ENCODE results near the gene SORCS2.

The SORCS2 gene

GRCh38 chr4:7158081-7158750, 34.1 kb upstream of the SORCS2 start:
- H3K9me3 ChIP-seq (ENCODE audit: control insufficient read depth, insufficient read depth, low read length): no peaks in the 10 kb centered on the region
- no peaks in the 10 kb centered on the region for H3K36me3 ChIP-seq (ENCODE audit: control insufficient read depth, low read length)
- H3K27ac ChIP-seq (ENCODE audit: low read depth, low read length): no peak overlapping the region
- H3K4me1 ChIP-seq (ENCODE audit: control insufficient read depth, low read length): no peaks in the 10 kb centered on the region
- no peaks in the 10 kb centered on the region for H3K79me2 ChIP-seq (ENCODE audit: control insufficient read depth, low read length)
- TF ChIP-seq EZH2phosphoT487 (IDR thresholded peaks at IDR 0.05; ENCODE audit: borderline replicate concordance, low read length) (no peak), CTCF (IDR thresholded peaks at IDR 0.05; ENCODE audit: low read depth, low read length, poor library complexity, severe bottlenecking) (no peak)
- peaks cover 7% of the 10 kb centered on the region; the same call in 1 of the 2 replicates for H3K27me3 ChIP-seq (ENCODE audit: control insufficient read depth, low read length)
- H3K4me3 ChIP-seq (ENCODE audit: low read length): no peak overlapping the region
- no peak overlapping the region for H3K4me2 ChIP-seq (ENCODE audit: low read length)
- H4K20me1 ChIP-seq (ENCODE audit: control insufficient read depth, insufficient read depth, low read depth, low read length): no peaks in the 10 kb centered on the region
- H3K9me2 ChIP-seq (replicated peaks; ENCODE audit: control insufficient read depth, low read length): no peaks in the 10 kb centered on the region
- no peaks in the 10 kb centered on the region for H3F3A ChIP-seq (ENCODE audit: control insufficient read depth, insufficient read depth)

DNA sequence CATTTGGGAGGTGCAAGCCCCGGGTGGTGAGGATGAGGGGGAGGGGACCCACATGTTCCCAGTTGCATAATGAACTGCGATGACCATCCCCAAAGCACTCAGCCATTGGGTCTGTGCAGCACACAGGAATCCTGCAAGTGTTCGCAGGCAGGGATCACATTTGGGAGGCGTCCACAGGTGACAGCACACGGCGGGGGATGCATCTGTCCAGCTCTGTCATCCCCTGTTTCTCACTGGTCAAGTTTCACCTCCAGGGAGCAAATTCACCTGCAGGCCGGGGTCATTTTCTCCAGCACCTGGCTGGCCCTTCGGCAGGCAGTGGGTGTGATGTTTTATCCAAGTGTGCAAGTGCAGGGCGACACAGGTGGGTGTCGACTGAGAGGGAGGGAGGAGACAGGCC, 33.3 kb upstream of the SORCS2 start:
- H3K27me3 ChIP-seq (ENCODE audit: control insufficient read depth, low read length): peaks cover 7% of the 10 kb centered on the region; the same call in 1 of the 2 replicates
- H3K9me2 ChIP-seq (replicated peaks; ENCODE audit: control insufficient read depth, low read length): no peaks in the 10 kb centered on the region
- H3K79me2 ChIP-seq (ENCODE audit: control insufficient read depth, low read length): no peaks in the 10 kb centered on the region
- TF ChIP-seq CTCF (IDR thresholded peaks at IDR 0.05; ENCODE audit: low read depth, low read length, poor library complexity, severe bottlenecking) (no peak), EZH2phosphoT487 (IDR thresholded peaks at IDR 0.05; ENCODE audit: borderline replicate concordance, low read length) (no peak)
- H3F3A ChIP-seq (ENCODE audit: control insufficient read depth, insufficient read depth): no peaks in the 10 kb centered on the region
- H3K9me3 ChIP-seq (ENCODE audit: control insufficient read depth, insufficient read depth, low read length): no peaks in the 10 kb centered on the region
- no peaks in the 10 kb centered on the region for H3K36me3 ChIP-seq (ENCODE audit: control insufficient read depth, low read length)
- no peak overlapping the region for H3K27ac ChIP-seq (ENCODE audit: low read depth, low read length)
- H3K4me3 ChIP-seq (ENCODE audit: low read length): no peak overlapping the region
- H3K4me1 ChIP-seq (ENCODE audit: control insufficient read depth, low read length): no peaks in the 10 kb centered on the region
- H4K20me1 ChIP-seq (ENCODE audit: control insufficient read depth, insufficient read depth, low read depth, low read length): no peaks in the 10 kb centered on the region
- no peak overlapping the region for H3K4me2 ChIP-seq (ENCODE audit: low read length)

- Histone ChIP-seq H3K9me3 (ENCODE audit: control insufficient read depth, insufficient read depth, low read length) (no peaks in the 10 kb centered on the region), H3K4me2 (ENCODE audit: low read length) (no peak overlapping the region), H4K20me1 (ENCODE audit: control insufficient read depth, insufficient read depth, low read depth, low read length) (no peaks in the 10 kb centered on the region), H3K27me3 (ENCODE audit: control insufficient read depth, low read length) (0 out of 2 replicates have a peak, but pooled peaks cover 5% of the 10 kb centered on the region), H3K27ac (ENCODE audit: low read depth, low read length) (no peak overlapping the region), H3K36me3 (ENCODE audit: control insufficient read depth, low read length) (no peaks in the 10 kb centered on the region), H3K4me3 (ENCODE audit: low read length) (no peak overlapping the region), H3K4me1 (ENCODE audit: control insufficient read depth, low read length) (no peaks in the 10 kb centered on the region), H3F3A (ENCODE audit: control insufficient read depth, insufficient read depth) (no peaks in the 10 kb centered on the region), H3K9me2 (replicated peaks; ENCODE audit: control insufficient read depth, low read length) (no peaks in the 10 kb centered on the region), H3K79me2 (ENCODE audit: control insufficient read depth, low read length) (no peaks in the 10 kb centered on the region)
- TF ChIP-seq CTCF (IDR thresholded peaks at IDR 0.05; ENCODE audit: low read depth, low read length, poor library complexity, severe bottlenecking) (no peak), EZH2phosphoT487 (IDR thresholded peaks at IDR 0.05; ENCODE audit: borderline replicate concordance, low read length) (no peak)
Measured at GRCh38 chr4:7159923-7160322, 32.4 kb upstream of the SORCS2 start.

All from DOHH2 (cell line).